GM23338 (cell line): ENCODE data around the gene KRTAP12-4. TPM values are rescaled to one million over a fixed set of nuclear protein-coding genes. Genes with fewer than 3 reads are reported as not detected.
A peak's percentile ranks its signal among the peaks of the same experiment; 100 is the strongest.

Source experiments
- ATAC-seq: fragments of 200-7000 bp; cut with Tn5 transposase; 3 replicates; pipeline ENCODE4 v1.9.1; 2020
- DNase-seq: peaks from one replicate; pipeline ENCODE4 v3.0.0-alpha.2; 2015; ENCODE audit warnings: low spot score
- H2AFZ ChIP-seq: fragments of 200-600 bp; sonication (generic); 2 replicates; pipeline ENCODE4 v1.8.0; 2016; ENCODE audit warnings: antibody characterized with exemption, mild to moderate bottlenecking, moderate library complexity
- H3F3A ChIP-seq: fragments of 200-600 bp; sonication (generic); replicated peaks from 2 replicates; pipeline ENCODE4 v1.8.0; 2017; ENCODE audit warnings: antibody characterized with exemption, mixed run types, low read depth
- H3K27ac ChIP-seq: fragments of 200-600 bp; sonication (generic); 2 replicates; pipeline ENCODE4 v1.6.1; 2016; ENCODE audit warnings: low read depth
- H3K27me3 ChIP-seq: fragments of 200-600 bp; sonication (generic); 2 replicates; pipeline ENCODE4 v1.8.0; 2016; ENCODE audit warnings: mild to moderate bottlenecking, mixed run types, moderate library complexity; ENCODE audit not compliant: insufficient read depth
- H3K36me3 ChIP-seq: fragments of 200-600 bp; sonication (generic); 2 replicates; pipeline ENCODE4 v1.8.0; 2016; ENCODE audit warnings: mild to moderate bottlenecking; ENCODE audit not compliant: insufficient read depth
- H3K4me1 ChIP-seq: fragments of 200-600 bp; sonication (generic); 2 replicates; pipeline ENCODE4 v1.8.0; 2016; ENCODE audit warnings: mild to moderate bottlenecking, moderate library complexity; ENCODE audit not compliant: insufficient read depth
- H3K4me2 ChIP-seq: fragments of 200-600 bp; sonication (generic); 2 replicates; pipeline ENCODE4 v1.7.1; 2017; ENCODE audit warnings: mixed run types
- H3K4me3 ChIP-seq: fragments of 200-600 bp; sonication (generic); 2 replicates; pipeline ENCODE4 v1.6.1; 2016; ENCODE audit warnings: mixed run types
- H3K79me2 ChIP-seq: fragments of 200-600 bp; sonication (generic); replicated peaks from 2 replicates; pipeline ENCODE4 v1.8.0; 2017; ENCODE audit warnings: mild to moderate bottlenecking; ENCODE audit not compliant: insufficient read depth
- H3K9me2 ChIP-seq: fragments of 200-600 bp; sonication (generic); 2 replicates; pipeline ENCODE4 v1.8.0; 2017; ENCODE audit not compliant: insufficient read depth
- H4K20me1 ChIP-seq: fragments of 200-600 bp; sonication (generic); replicated peaks from 2 replicates; pipeline ENCODE4 v1.8.0; 2017; ENCODE audit warnings: mild to moderate bottlenecking; ENCODE audit not compliant: insufficient read depth
- H3K27ac Mint-ChIP-seq: 2 replicates; pipeline ENCODE4 v1.8.0; 2020; ENCODE audit warnings: inconsistent platforms, mild to moderate bottlenecking, moderate library complexity, mixed read lengths
- H3K27me3 Mint-ChIP-seq: 3 replicates; pipeline ENCODE4 v1.8.0; 2022; ENCODE audit warnings: low read depth, mild to moderate bottlenecking, moderate library complexity, mixed read lengths, inconsistent platforms; ENCODE audit not compliant: insufficient read depth, poor library complexity
- H3K36me3 Mint-ChIP-seq: 3 replicates; pipeline ENCODE4 v1.8.0; 2021; ENCODE audit warnings: low read depth, mild to moderate bottlenecking, inconsistent platforms, moderate library complexity, mixed read lengths
- H3K4me1 Mint-ChIP-seq: 3 replicates; pipeline ENCODE4 v1.8.0; 2020; ENCODE audit warnings: mild to moderate bottlenecking, inconsistent platforms, mixed read lengths
- H3K4me3 Mint-ChIP-seq: 3 replicates; pipeline ENCODE4 v1.8.0; 2021; ENCODE audit warnings: moderate library complexity, mild to moderate bottlenecking, inconsistent platforms, mixed read lengths
- H3K9me3 Mint-ChIP-seq: 3 replicates; pipeline ENCODE4 v1.8.0; 2020; ENCODE audit warnings: moderate library complexity, mild to moderate bottlenecking, inconsistent platforms, mixed read lengths
- ZNF114 ChIP-seq: fragments of 250-450 bp; sonication (Bioruptor Pico); IDR thresholded peaks from 2 replicates; pipeline ENCODE4 v1.5.0; 2020; ENCODE audit warnings: mild to moderate bottlenecking, moderate library complexity
- ZNF331 ChIP-seq: fragments of 250-450 bp; sonication (Bioruptor Pico); IDR thresholded peaks from 2 replicates; pipeline ENCODE4 v1.5.0; 2020; ENCODE audit warnings: low read depth, mild to moderate bottlenecking, moderate library complexity
- polyA plus RNA-seq: library from polyadenylated mRNA; unstranded; fragments of >200 nt; fragmentation: Nextera tagmentation; extraction: Ambion mirVana; gene quantifications from 2 replicates; pipeline ENCODE4 v1.2.1, GENCODE V29; 2016
- total RNA-seq: library from RNA; depleted of rRNA; stranded (reverse); fragments of >200 nt; shearing (Covaris generic); gene quantifications from 2 replicates; pipeline ENCODE4 v1.2.3, GENCODE V29; 2014
- TF ChIP-seq, protein P1 (sequence below), 2 experiments: fragments of 200-600 bp in 1 of 2; sonication (generic) in 1 of 2; conservative IDR thresholded peaks; 2 replicates each; pipeline versions ENCODE4 v1.5.1 to v1.6.1; 2016 to 2017; ENCODE audit warnings: antibody characterized with exemption in 2 of 2, low read depth in 2 of 2, mild to moderate bottlenecking in 2 of 2, moderate library complexity in 1 of 2
- TF ChIP-seq, protein P2 (sequence below): fragments of 250-450 bp; sonication (Bioruptor Pico); IDR thresholded peaks from 2 replicates; pipeline ENCODE4 v1.5.0; 2020; ENCODE audit warnings: mild to moderate bottlenecking, moderate library complexity

Gene KRTAP12-4
- total and polyA plus RNA-seq, 2 experiments from 2014 or later, result not detected

DNA sequence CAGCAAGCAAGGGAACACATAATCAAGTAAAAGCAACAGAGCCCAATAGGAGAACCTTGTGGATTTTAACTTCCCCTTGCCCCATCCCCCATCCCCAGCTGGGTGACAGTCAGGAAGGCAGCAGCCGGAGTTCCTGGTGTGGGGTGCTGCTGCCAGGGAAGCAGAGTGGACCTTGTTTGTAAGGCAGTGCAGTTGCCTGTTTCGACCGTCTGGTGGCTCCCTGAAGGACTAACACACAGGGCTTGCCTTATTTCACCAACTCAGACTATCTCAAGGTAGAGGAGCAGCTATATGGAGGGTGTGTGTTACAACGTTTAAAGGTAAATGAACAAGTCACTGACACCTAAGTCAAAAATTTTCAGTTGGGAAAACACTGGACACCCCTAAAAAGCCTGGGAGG is 36.0 kb downstream of the KRTAP12-4 start:
- H3K36me3 Mint-ChIP-seq, result peaks cover 23% of the 10 kb centered on the region
- H3K27me3 ChIP-seq, result no peaks in the 10 kb centered on the region
- TF ChIP-seq ZNF331 (CRISPR knock-in tag), result no peak
- TF ChIP-seq, protein P1, sequence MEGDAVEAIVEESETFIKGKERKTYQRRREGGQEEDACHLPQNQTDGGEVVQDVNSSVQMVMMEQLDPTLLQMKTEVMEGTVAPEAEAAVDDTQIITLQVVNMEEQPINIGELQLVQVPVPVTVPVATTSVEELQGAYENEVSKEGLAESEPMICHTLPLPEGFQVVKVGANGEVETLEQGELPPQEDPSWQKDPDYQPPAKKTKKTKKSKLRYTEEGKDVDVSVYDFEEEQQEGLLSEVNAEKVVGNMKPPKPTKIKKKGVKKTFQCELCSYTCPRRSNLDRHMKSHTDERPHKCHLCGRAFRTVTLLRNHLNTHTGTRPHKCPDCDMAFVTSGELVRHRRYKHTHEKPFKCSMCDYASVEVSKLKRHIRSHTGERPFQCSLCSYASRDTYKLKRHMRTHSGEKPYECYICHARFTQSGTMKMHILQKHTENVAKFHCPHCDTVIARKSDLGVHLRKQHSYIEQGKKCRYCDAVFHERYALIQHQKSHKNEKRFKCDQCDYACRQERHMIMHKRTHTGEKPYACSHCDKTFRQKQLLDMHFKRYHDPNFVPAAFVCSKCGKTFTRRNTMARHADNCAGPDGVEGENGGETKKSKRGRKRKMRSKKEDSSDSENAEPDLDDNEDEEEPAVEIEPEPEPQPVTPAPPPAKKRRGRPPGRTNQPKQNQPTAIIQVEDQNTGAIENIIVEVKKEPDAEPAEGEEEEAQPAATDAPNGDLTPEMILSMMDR (conservative IDR thresholded peaks at IDR 0.05; ENCODE audit: low read depth in 2 of 2), result peak; percentile 42 to 70; a peak in 3 of 4 replicates
- H3K4me3 Mint-ChIP-seq, result no peak overlapping the region
- peaks cover 5% of the 10 kb centered on the region for H3K27me3 Mint-ChIP-seq
- peak overlapping the region; percentile 74; the same call in 1 of the 2 replicates for H3K27ac Mint-ChIP-seq
- no peak overlapping the region for H3K4me2 ChIP-seq
- H4K20me1 ChIP-seq, result no peaks in the 10 kb centered on the region
- no peak overlapping the region for H3K4me3 ChIP-seq
- no peaks in the 10 kb centered on the region for H3F3A ChIP-seq
- peak; percentile 57 for DNase-seq
- ATAC-seq, result peak; percentile 90
- H3K9me3 Mint-ChIP-seq, result peaks cover 38% of the 10 kb centered on the region
- H3K4me1 Mint-ChIP-seq, result peaks cover 23% of the 10 kb centered on the region; the same call in 2 of the 3 replicates
- H3K36me3 ChIP-seq, result no peaks in the 10 kb centered on the region; the same call in 1 of the 2 replicates
- peak overlapping the region; percentile 4; the same call in 1 of the 2 replicates for H2AFZ ChIP-seq
- H3K27ac ChIP-seq, result no peak overlapping the region
- H3K79me2 ChIP-seq, result no peaks in the 10 kb centered on the region
- no peaks in the 10 kb centered on the region for H3K9me2 ChIP-seq
- H3K4me1 ChIP-seq, result no peaks in the 10 kb centered on the region

DNA sequence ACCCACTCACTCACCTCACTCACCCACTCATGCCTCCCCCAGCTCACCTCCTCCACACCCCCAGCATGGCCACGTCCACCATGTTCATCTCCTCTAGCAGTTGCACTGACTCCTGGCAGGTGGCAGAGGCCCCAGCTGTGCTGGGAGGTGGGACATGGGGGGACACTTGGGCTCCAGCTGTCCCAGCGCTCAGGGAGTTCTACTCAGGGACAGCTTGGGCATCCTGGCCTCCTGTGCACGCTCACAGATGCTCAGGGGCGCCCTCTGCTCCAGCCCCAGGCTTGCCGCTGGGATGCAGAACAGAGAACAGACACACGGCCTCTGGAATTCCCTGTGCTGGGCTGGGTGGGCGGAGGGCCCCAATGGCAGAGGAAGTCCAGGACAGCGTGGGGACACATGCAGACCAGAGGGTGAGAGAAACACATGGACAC is 37.4 kb downstream of the KRTAP12-4 start:
- no peak overlapping the region for H3K27ac ChIP-seq
- no peaks in the 10 kb centered on the region for H3K27me3 ChIP-seq
- no peaks in the 10 kb centered on the region for H3K4me1 ChIP-seq
- TF ChIP-seq, protein P2, sequence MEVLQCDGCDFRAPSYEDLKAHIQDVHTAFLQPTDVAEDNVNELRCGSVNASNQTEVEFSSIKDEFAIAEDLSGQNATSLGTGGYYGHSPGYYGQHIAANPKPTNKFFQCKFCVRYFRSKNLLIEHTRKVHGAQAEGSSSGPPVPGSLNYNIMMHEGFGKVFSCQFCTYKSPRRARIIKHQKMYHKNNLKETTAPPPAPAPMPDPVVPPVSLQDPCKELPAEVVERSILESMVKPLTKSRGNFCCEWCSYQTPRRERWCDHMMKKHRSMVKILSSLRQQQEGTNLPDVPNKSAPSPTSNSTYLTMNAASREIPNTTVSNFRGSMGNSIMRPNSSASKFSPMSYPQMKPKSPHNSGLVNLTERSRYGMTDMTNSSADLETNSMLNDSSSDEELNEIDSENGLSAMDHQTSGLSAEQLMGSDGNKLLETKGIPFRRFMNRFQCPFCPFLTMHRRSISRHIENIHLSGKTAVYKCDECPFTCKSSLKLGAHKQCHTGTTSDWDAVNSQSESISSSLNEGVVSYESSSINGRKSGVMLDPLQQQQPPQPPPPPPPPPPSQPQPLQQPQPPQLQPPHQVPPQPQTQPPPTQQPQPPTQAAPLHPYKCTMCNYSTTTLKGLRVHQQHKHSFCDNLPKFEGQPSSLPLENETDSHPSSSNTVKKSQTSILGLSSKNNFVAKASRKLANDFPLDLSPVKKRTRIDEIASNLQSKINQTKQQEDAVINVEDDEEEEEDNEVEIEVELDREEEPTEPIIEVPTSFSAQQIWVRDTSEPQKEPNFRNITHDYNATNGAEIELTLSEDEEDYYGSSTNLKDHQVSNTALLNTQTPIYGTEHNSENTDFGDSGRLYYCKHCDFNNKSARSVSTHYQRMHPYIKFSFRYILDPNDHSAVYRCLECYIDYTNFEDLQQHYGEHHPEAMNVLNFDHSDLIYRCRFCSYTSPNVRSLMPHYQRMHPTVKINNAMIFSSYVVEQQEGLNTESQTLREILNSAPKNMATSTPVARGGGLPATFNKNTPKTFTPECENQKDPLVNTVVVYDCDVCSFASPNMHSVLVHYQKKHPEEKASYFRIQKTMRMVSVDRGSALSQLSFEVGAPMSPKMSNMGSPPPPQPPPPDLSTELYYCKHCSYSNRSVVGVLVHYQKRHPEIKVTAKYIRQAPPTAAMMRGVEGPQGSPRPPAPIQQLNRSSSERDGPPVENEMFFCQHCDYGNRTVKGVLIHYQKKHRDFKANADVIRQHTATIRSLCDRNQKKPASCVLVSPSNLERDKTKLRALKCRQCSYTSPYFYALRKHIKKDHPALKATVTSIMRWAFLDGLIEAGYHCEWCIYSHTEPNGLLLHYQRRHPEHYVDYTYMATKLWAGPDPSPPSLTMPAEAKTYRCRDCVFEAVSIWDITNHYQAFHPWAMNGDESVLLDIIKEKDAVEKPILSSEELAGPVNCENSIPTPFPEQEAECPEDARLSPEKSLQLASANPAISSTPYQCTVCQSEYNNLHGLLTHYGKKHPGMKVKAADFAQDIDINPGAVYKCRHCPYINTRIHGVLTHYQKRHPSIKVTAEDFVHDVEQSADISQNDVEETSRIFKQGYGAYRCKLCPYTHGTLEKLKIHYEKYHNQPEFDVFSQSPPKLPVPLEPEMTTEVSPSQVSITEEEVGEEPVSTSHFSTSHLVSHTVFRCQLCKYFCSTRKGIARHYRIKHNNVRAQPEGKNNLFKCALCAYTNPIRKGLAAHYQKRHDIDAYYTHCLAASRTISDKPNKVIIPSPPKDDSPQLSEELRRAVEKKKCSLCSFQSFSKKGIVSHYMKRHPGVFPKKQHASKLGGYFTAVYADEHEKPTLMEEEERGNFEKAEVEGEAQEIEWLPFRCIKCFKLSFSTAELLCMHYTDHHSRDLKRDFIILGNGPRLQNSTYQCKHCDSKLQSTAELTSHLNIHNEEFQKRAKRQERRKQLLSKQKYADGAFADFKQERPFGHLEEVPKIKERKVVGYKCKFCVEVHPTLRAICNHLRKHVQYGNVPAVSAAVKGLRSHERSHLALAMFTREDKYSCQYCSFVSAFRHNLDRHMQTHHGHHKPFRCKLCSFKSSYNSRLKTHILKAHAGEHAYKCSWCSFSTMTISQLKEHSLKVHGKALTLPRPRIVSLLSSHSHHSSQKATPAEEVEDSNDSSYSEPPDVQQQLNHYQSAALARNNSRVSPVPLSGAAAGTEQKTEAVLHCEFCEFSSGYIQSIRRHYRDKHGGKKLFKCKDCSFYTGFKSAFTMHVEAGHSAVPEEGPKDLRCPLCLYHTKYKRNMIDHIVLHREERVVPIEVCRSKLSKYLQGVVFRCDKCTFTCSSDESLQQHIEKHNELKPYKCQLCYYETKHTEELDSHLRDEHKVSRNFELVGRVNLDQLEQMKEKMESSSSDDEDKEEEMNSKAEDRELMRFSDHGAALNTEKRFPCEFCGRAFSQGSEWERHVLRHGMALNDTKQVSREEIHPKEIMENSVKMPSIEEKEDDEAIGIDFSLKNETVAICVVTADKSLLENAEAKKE (CRISPR knock-in tag), result no peak
- TF ChIP-seq, protein P1 (conservative IDR thresholded peaks at IDR 0.05; ENCODE audit: low read depth in 2 of 2), result peak in 1 of 2 experiments; percentile 54; a peak in 2 of 4 replicates
- TF ChIP-seq ZNF114 (CRISPR knock-in tag), result no peak
- Mint-ChIP-seq H3K4me3 (no peak overlapping the region), H3K27me3 (peaks cover 11% of the 10 kb centered on the region), H3K36me3 (peaks cover 20% of the 10 kb centered on the region), H3K9me3 (peaks cover 35% of the 10 kb centered on the region), H3K4me1 (peaks cover 23% of the 10 kb centered on the region), H3K27ac (no peak overlapping the region)
- no peaks in the 10 kb centered on the region for H3F3A ChIP-seq
- no peaks in the 10 kb centered on the region for H3K36me3 ChIP-seq
- no peak overlapping the region for H2AFZ ChIP-seq
- ATAC-seq (peak; percentile 81), DNase-seq (peak; percentile 45)
- H4K20me1 ChIP-seq, result no peaks in the 10 kb centered on the region
- no peaks in the 10 kb centered on the region for H3K9me2 ChIP-seq
- H3K4me3 ChIP-seq, result no peak overlapping the region
- no peaks in the 10 kb centered on the region for H3K79me2 ChIP-seq
- H3K4me2 ChIP-seq, result no peak overlapping the region
